WTC11 (cell line): ENCODE measurements around the gene KRT86. TPM values are rescaled to one million over a fixed set of nuclear protein-coding genes. Genes with fewer than 3 reads are reported as not detected.

Source experiments
- ATAC-seq: fragments of 200-7000 bp; cut with Tn5 transposase; 2 replicates; pipeline ENCODE4 v1.10.0; 2021; ENCODE audit warnings: mild to moderate bottlenecking, moderate library complexity
- CTCF ChIA-PET: fragments of 300-600 bp; sonication (Branson Sonifier 250); formaldehyde crosslinking; loops from one replicate; lab custom pipeline; 2021; ENCODE audit warnings: antibody characterized with exemption; lab: Charles Lee
- POLR2A ChIA-PET: fragments of 350-600 bp; sonication (Branson Sonifier 250); formaldehyde crosslinking; loops from one replicate; lab custom pipeline; 2021; ENCODE audit warnings: antibody characterized with exemption; lab: Charles Lee
- DNase-seq: peaks from one replicate; pipeline ENCODE4 v3.0.0; 2021; ENCODE audit warnings: low spot score
- H3K27ac Mint-ChIP-seq: 2 replicates; pipeline ENCODE4 v1.8.0; 2021; ENCODE audit warnings: mixed read lengths
- H3K27me3 Mint-ChIP-seq: 2 replicates; pipeline ENCODE4 v1.8.0; 2021; ENCODE audit warnings: low read depth, mild to moderate bottlenecking, moderate library complexity, mixed read lengths
- H3K36me3 Mint-ChIP-seq: 2 replicates; pipeline ENCODE4 v1.8.0; 2021; ENCODE audit warnings: mixed read lengths
- H3K4me1 Mint-ChIP-seq: 2 replicates; pipeline ENCODE4 v1.8.0; 2022; ENCODE audit warnings: mixed read lengths
- H3K4me3 Mint-ChIP-seq: 2 replicates; pipeline ENCODE4 v1.8.0; 2021; ENCODE audit warnings: mild to moderate bottlenecking, moderate library complexity, mixed read lengths
- H3K9me3 Mint-ChIP-seq: 2 replicates; pipeline ENCODE4 v1.8.0; 2021; ENCODE audit warnings: mixed read lengths
- AFF4 ChIP-seq: sonication (generic); formaldehyde crosslinking; IDR thresholded peaks from 2 replicates; pipeline ENCODE4 v1.8.1; 2023; ENCODE audit warnings: mild to moderate bottlenecking, missing genetic modification reagents, borderline replicate concordance
- ATF6 ChIP-seq: sonication (generic); formaldehyde crosslinking; IDR thresholded peaks from 2 replicates; pipeline ENCODE4 v1.8.1; 2023; ENCODE audit warnings: mild to moderate bottlenecking, missing genetic modification reagents
- E2F1 ChIP-seq: sonication (generic); formaldehyde crosslinking; IDR thresholded peaks from 2 replicates; pipeline ENCODE4 v1.8.0; 2022; ENCODE audit warnings: mild to moderate bottlenecking, missing genetic modification reagents
- ELF4 ChIP-seq: sonication (generic); formaldehyde crosslinking; IDR thresholded peaks from 2 replicates; pipeline ENCODE4 v1.8.1; 2022; ENCODE audit warnings: low read depth, mild to moderate bottlenecking, moderate library complexity, missing genetic modification reagents
- HMGXB4 ChIP-seq: sonication (generic); formaldehyde crosslinking; IDR thresholded peaks from 2 replicates; pipeline ENCODE4 v1.8.1; 2023; ENCODE audit warnings: mild to moderate bottlenecking, moderate library complexity, missing genetic modification reagents
- JAZF1 ChIP-seq: fragments of 250-450 bp; sonication (Bioruptor Pico); IDR thresholded peaks from 2 replicates; pipeline ENCODE4 v1.9.0; 2021; ENCODE audit warnings: moderate library complexity, mild to moderate bottlenecking, inconsistent platforms
- MYBL2 ChIP-seq: sonication (generic); formaldehyde crosslinking; IDR thresholded peaks from 2 replicates; pipeline ENCODE4 v1.8.1; 2023; ENCODE audit warnings: mild to moderate bottlenecking, moderate library complexity, missing genetic modification reagents
- RORB ChIP-seq: fragments of 250-450 bp; sonication (Bioruptor Pico); IDR thresholded peaks from 2 replicates; pipeline ENCODE4 v1.9.0; 2021; ENCODE audit warnings: mild to moderate bottlenecking
- SMAD3 ChIP-seq: sonication (generic); formaldehyde crosslinking; IDR thresholded peaks from 2 replicates; pipeline ENCODE4 v1.8.0; 2022; ENCODE audit warnings: missing genetic modification reagents, mild to moderate bottlenecking, borderline replicate concordance
- STAT6 ChIP-seq: sonication (generic); formaldehyde crosslinking; conservative IDR thresholded peaks from 2 replicates; pipeline ENCODE4 v1.8.1; 2023; ENCODE audit warnings: mild to moderate bottlenecking, low read depth, missing genetic modification reagents, moderate library complexity
- USF2 ChIP-seq: sonication (generic); formaldehyde crosslinking; IDR thresholded peaks from 2 replicates; pipeline ENCODE4 v1.8.1; 2023; ENCODE audit warnings: mild to moderate bottlenecking, missing genetic modification reagents, moderate library complexity
- ZNF317 ChIP-seq: sonication (generic); formaldehyde crosslinking; IDR thresholded peaks from 2 replicates; pipeline ENCODE4 v1.8.1; 2023; ENCODE audit warnings: low read depth, mild to moderate bottlenecking, moderate library complexity, missing genetic modification reagents, borderline replicate concordance
- ZNF396 ChIP-seq: fragments of 250-450 bp; sonication (Bioruptor Pico); IDR thresholded peaks from 2 replicates; pipeline ENCODE4 v1.8.0; 2021; ENCODE audit warnings: mild to moderate bottlenecking, moderate library complexity, borderline replicate concordance
- ZNF423 ChIP-seq: fragments of 250-450 bp; sonication (Bioruptor Pico); IDR thresholded peaks from 2 replicates; pipeline ENCODE4 v2.1.2; 2022; ENCODE audit warnings: mild to moderate bottlenecking, moderate library complexity
- total RNA-seq: library from RNA; stranded (reverse); gene quantifications from 3 replicates; pipeline ENCODE4 v1.2.3, GENCODE V29; 2021
- TF ChIP-seq, protein P1 (sequence below): fragments of 250-450 bp; sonication (Bioruptor Pico); IDR thresholded peaks from 2 replicates; pipeline ENCODE4 v2.1.2; 2022; ENCODE audit warnings: mild to moderate bottlenecking, moderate library complexity

KRT86 gene
- total RNA-seq, 1 experiment from 2014 or later, result 0.11 TPM

GRCh38 chr12:52333321-52333720 lies 58.9 kb downstream of the KRT86 start (continued):
- TF ChIP-seq HMGXB4 (CRISPR knock-in tag), result no peak
- no peak for TF ChIP-seq SMAD3 (CRISPR knock-in tag)
- TF ChIP-seq AFF4 (CRISPR knock-in tag), result no peak

- no peak overlapping the region for H3K27ac Mint-ChIP-seq
- H3K27me3 Mint-ChIP-seq, result no peaks in the 10 kb centered on the region; the same call in 1 of the 2 replicates
- POLR2A ChIA-PET, result no interaction called here
- H3K4me1 Mint-ChIP-seq, result peaks cover 7% of the 10 kb centered on the region
- ATAC-seq, result no peak
- TF ChIP-seq RORB (CRISPR knock-in tag) (no peak), JAZF1 (no peak), ZNF423 (CRISPR knock-in tag) (no peak), STAT6 (no peak), ZNF317 (CRISPR knock-in tag) (no peak)
- no peak for DNase-seq
- no peaks in the 10 kb centered on the region; the same call in 1 of the 2 replicates for H3K9me3 Mint-ChIP-seq
- H3K36me3 Mint-ChIP-seq, result no peaks in the 10 kb centered on the region
- H3K4me3 Mint-ChIP-seq, result no peak overlapping the region
- CTCF ChIA-PET, result interaction anchor here (1.1 to 1.5 kb wide), 3 partner anchors 26 to 55 kb away, joined by 3 to 4 read pairs (median 4); no protein-coding TSS in a partner anchor
These were observed 59.7 kb downstream of the KRT86 start for GRCh38 chr12:52334185-52334584.

DNA sequence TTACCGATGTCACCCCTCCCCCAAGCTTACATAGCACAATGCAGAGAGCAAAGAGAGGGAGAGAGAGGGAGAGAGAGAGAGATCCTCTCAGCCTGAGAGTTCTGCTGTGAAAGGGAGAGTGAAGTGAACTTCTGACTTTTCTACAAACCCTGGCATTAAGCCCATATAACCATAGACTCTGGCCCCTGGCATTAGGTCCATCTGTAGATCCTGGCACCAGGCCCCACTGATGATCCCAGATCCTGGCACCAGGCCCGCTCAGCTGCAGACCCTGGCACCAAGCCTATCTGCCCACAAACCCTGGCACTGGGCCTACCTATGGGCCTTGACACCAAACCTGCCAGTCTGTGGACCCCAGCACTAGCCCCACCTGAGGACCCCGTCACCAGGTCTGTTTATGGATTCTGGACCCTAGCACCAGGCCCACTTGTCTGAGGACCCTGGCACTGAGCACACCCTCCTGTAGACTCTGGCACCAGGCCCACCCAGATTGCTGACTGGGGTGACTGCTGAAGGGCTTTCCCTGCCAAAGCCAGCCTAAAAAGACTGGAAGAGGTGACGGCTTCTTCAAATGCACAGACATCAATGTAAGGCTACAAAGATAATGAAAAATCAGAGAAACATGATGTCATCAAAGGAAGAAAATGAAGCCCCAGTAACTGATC lies 61.3 kb downstream of the KRT86 start:
- no peaks in the 10 kb centered on the region; the same call in 1 of the 2 replicates for H3K27me3 Mint-ChIP-seq
- DNase-seq, result no peak
- ChIA-PET POLR2A (no interaction called here), CTCF (interaction anchor here (0.6 to 2.0 kb wide), 6 partner anchors 26 to 645 kb away, joined by 3 to 5 read pairs (median 4); no protein-coding TSS in a partner anchor)
- H3K27ac Mint-ChIP-seq, result no peak overlapping the region
- no peaks in the 10 kb centered on the region for H3K36me3 Mint-ChIP-seq
- 0 out of 2 replicates have a peak, but pooled peaks have one; percentile 30 for ATAC-seq
- no peaks in the 10 kb centered on the region; the same call in 1 of the 2 replicates for H3K9me3 Mint-ChIP-seq
- H3K4me3 Mint-ChIP-seq, result no peak overlapping the region
- H3K4me1 Mint-ChIP-seq, result peaks cover 7% of the 10 kb centered on the region
- TF ChIP-seq ATF6 (CRISPR knock-in tag) (no peak), ELF4 (CRISPR knock-in tag) (no peak), MYBL2 (CRISPR knock-in tag) (no peak), E2F1 (CRISPR knock-in tag) (no peak), USF2 (CRISPR knock-in tag) (no peak), RORB (CRISPR knock-in tag) (no peak), ZNF423 (CRISPR knock-in tag) (no peak), ZNF396 (CRISPR knock-in tag) (no peak), ZNF317 (CRISPR knock-in tag) (no peak)
- TF ChIP-seq, protein P1, sequence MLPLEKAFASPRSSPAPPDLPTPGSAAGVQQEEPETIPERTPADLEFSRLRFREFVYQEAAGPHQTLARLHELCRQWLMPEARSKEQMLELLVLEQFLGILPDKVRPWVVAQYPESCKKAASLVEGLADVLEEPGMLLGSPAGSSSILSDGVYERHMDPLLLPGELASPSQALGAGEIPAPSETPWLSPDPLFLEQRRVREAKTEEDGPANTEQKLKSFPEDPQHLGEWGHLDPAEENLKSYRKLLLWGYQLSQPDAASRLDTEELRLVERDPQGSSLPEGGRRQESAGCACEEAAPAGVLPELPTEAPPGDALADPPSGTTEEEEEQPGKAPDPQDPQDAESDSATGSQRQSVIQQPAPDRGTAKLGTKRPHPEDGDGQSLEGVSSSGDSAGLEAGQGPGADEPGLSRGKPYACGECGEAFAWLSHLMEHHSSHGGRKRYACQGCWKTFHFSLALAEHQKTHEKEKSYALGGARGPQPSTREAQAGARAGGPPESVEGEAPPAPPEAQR (CRISPR knock-in tag), result no peak
